Activated naive CD8-positive, alpha-beta T cell treated with anti-CD3 and anti-CD28 coated beads, Interleukin-2, amount 50 U/mL, for 24 hours (primary cell): ENCODE results near the gene LRRFIP1.
"Not testable (repeated sequence)": the region's sequence is repeated elsewhere in the genome, so short reads cannot be mapped to it uniquely, and the experiment has no call there.

Source experiments
- ATAC-seq: fragments of 150-1000 bp; cut with Tn5 transposase; one replicate; pipeline ENCODE4 v1.10.0; 2021
- DNase-seq: peaks from one replicate; pipeline ENCODE4 v3.0.0; 2021
- H3K27ac Mint-ChIP-seq: one replicate; pipeline ENCODE4 v1.8.0; 2021; ENCODE audit warnings: mild to moderate bottlenecking, mixed read lengths
- H3K27me3 Mint-ChIP-seq: one replicate; pipeline ENCODE4 v1.8.0; 2021; ENCODE audit warnings: mixed read lengths
- H3K36me3 Mint-ChIP-seq: one replicate; pipeline ENCODE4 v1.8.0; 2021; ENCODE audit warnings: low read depth, mixed read lengths
- H3K4me1 Mint-ChIP-seq: one replicate; pipeline ENCODE4 v1.8.0; 2021; ENCODE audit warnings: mixed read lengths
- H3K4me3 Mint-ChIP-seq: one replicate; pipeline ENCODE4 v1.8.0; 2021; ENCODE audit warnings: mild to moderate bottlenecking, moderate library complexity, mixed read lengths
- H3K9me3 Mint-ChIP-seq: one replicate; pipeline ENCODE4 v1.8.0; 2021; ENCODE audit warnings: mixed read lengths

The LRRFIP1 gene

GRCh38 chr2:237604391-237604790 lies 23.0 kb upstream of the LRRFIP1 start:
- H3K27me3 Mint-ChIP-seq: no peaks in the 10 kb centered on the region
- ATAC-seq (no peak), DNase-seq (no peak)
- H3K27ac Mint-ChIP-seq: no peak overlapping the region
- H3K4me1 Mint-ChIP-seq: peaks cover 16% of the 10 kb centered on the region
- no peaks in the 10 kb centered on the region for H3K36me3 Mint-ChIP-seq
- H3K4me3 Mint-ChIP-seq: no peak overlapping the region
- no peaks in the 10 kb centered on the region for H3K9me3 Mint-ChIP-seq

DNA sequence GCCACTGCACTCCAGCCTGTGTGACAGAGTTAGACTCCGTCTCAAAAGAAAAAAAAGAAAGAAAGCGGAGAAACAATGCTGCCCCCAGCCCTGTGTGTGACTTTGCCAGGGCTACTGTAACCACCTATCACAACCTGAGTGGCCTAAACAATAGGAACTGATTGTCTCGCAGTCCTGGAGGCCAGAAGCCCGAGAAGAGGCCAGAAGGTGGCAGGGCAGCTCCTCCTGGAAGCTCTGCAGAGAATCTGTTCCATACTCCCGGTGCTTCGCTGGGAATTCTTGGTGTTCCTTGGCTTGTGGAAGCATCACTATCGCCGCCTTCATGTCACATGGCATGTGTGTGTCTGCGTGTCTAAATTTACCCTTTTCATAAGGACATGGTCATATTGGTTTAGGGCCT lies 22.4 kb upstream of the LRRFIP1 start:
- Mint-ChIP-seq H3K27me3 (no peaks in the 10 kb centered on the region), H3K27ac (no peak overlapping the region), H3K36me3 (no peaks in the 10 kb centered on the region), H3K4me1 (peaks cover 16% of the 10 kb centered on the region), H3K4me3 (no peak overlapping the region), H3K9me3 (no peaks in the 10 kb centered on the region)
- ATAC-seq (no peak), DNase-seq (no peak)

- H3K36me3 Mint-ChIP-seq, H3K4me3 Mint-ChIP-seq, H3K27me3 Mint-ChIP-seq, H3K27ac Mint-ChIP-seq, DNase-seq, H3K9me3 Mint-ChIP-seq, ATAC-seq: not testable (repeated sequence)
- H3K4me1 Mint-ChIP-seq: peaks cover 16% of the 10 kb centered on the region
These were observed 20.9 kb upstream of the LRRFIP1 start for GRCh38 chr2:237606522-237606921.

DNA sequence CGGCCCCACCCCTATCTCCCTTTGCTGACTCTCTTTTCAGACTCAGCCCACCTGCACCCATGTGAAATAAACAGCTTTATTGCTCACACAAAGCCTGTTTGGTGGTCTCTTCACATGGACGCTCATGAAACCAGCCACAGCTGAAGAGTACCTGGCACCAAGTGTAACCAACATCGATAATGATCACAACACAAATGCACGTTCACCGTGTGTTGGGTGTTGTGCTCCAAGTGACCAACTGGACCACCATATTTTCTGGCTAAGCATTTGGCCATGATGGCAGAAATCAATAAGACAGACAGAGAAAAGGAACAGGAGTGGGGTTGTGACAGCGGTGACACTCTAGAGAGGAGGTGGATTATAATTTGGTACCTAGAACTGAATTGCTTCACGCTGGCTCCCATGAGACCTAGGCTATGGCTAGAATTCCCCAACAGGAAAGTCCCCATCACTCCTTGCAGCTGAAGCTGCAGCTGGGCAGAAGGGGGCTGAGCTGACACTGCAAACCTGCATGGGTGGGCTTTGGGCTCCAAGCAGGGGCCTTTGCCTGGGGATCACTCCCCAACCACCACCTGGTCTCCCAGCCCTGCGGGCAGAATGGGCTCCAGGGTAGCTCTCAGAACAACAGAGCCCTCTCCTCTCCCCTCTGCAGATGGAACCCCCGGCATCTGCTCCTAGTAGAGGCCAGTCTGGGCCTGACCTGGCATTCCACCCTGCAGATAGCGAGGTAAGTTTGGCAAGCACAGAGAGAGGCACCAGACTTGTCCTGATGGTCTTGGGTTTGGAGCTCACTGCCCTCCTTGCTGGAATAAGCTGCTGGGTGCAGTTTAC lies 14.6 kb upstream of the LRRFIP1 start:
- Mint-ChIP-seq H3K36me3 (no peaks in the 10 kb centered on the region), H3K27me3 (no peaks in the 10 kb centered on the region), H3K9me3 (no peaks in the 10 kb centered on the region), H3K4me1 (peaks cover 24% of the 10 kb centered on the region), H3K27ac (no peak overlapping the region), H3K4me3 (no peak overlapping the region)
- no peak for DNase-seq
- ATAC-seq: no peak

- Mint-ChIP-seq H3K4me3 (no peak overlapping the region), H3K9me3 (no peaks in the 10 kb centered on the region), H3K4me1 (peaks cover 33% of the 10 kb centered on the region), H3K36me3 (no peaks in the 10 kb centered on the region), H3K27me3 (no peaks in the 10 kb centered on the region), H3K27ac (no peak overlapping the region)
- ATAC-seq (no peak), DNase-seq (no peak)
These were observed 13.7 kb upstream of the LRRFIP1 start for GRCh38 chr2:237613679-237614078.

DNA sequence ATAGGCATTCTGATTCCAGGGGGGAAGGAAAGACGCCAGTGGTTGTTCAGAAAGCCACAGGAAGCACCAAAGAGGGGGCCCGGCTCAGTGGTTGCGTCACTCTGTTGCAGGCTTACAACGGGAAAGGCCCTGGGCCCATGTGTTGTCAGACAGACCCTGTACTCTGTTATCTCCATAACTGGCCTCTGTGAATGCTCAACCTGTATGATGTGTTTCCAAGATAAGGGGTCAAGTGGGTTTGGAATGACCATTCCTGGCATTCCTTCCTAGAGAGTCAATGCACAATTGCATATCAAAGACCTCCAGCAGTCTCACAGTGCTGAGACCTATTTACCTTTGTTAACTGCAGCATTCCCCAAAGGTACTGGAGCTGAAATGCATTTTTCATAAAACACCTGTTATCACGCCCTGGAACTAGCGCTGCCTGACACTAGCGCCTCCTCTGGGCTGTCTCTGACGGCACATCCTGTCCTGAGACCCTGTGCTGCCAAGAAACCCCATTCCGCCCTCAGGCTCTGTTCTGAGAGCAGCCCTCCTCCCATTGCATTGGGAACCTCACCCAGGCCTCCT lies 13.2 kb upstream of the LRRFIP1 start:
- H3K36me3 Mint-ChIP-seq: no peaks in the 10 kb centered on the region
- ATAC-seq (no peak), DNase-seq (no peak)
- peaks cover 35% of the 10 kb centered on the region for H3K4me1 Mint-ChIP-seq
- no peak overlapping the region for H3K4me3 Mint-ChIP-seq
- no peaks in the 10 kb centered on the region for H3K9me3 Mint-ChIP-seq
- H3K27me3 Mint-ChIP-seq: no peaks in the 10 kb centered on the region
- no peak overlapping the region for H3K27ac Mint-ChIP-seq

DNA sequence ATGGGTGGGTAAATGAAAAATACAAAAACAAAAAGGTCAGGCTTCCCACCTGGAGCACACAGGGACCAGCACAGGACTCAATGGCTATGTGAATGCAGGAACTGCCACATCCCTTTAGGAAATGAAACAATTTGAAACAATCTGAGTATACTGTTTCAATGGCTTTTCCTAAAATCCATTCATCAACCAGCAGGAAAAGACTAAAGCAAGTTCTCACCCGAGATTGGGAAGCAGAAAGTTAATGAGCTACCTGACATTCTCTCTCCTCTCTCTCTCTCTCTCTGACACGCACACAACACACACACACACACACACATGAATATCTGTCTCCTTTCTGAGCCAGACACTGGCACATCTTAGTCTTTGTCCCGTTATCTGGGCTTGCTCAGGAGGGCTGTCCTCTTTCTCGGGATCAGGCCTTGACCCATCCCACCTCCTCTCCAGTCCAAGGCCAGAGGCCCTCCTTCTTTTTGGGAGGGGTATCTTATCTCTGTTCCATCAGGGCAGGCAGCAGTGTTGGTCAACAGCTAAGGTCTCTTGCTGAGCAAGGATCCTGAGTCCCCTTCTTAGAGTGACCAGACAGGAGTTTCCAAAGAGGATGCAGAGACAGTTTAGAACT lies 11.6 kb upstream of the LRRFIP1 start:
- Mint-ChIP-seq H3K27me3 (no peaks in the 10 kb centered on the region), H3K9me3 (no peaks in the 10 kb centered on the region), H3K27ac (no peak overlapping the region), H3K4me3 (no peak overlapping the region), H3K36me3 (no peaks in the 10 kb centered on the region), H3K4me1 (peaks cover 35% of the 10 kb centered on the region)
- no peak for DNase-seq
- no peak for ATAC-seq

DNA sequence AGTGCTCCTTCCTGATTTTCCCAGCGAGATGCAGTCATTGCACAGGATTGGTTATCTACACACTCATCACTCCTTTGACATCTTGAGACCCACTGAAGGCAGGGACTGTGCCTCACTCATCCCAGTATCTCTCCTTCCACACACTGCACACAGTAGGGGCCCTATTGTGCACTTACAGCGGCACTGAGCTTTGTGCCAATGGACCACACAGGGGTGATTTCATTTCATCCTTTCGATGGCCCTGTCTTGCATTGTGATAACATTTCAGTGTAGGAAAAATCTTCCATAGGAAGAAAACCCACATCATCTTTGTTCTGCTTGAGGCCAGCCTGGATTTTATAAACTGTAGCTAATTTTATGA lies 11.0 kb upstream of the LRRFIP1 start:
- Mint-ChIP-seq H3K4me1 (peaks cover 35% of the 10 kb centered on the region), H3K27me3 (no peaks in the 10 kb centered on the region), H3K36me3 (no peaks in the 10 kb centered on the region), H3K9me3 (no peaks in the 10 kb centered on the region), H3K4me3 (no peak overlapping the region), H3K27ac (no peak overlapping the region)
- ATAC-seq: no peak
- no peak for DNase-seq

GRCh38 chr2:237616734-237617586 lies 10.4 kb upstream of the LRRFIP1 start:
- peaks cover 35% of the 10 kb centered on the region for H3K4me1 Mint-ChIP-seq
- H3K27me3 Mint-ChIP-seq: no peaks in the 10 kb centered on the region
- no peaks in the 10 kb centered on the region for H3K36me3 Mint-ChIP-seq
- peak overlapping the region; percentile 39 for H3K4me3 Mint-ChIP-seq
- H3K27ac Mint-ChIP-seq: peak overlapping the region; percentile 7
- peak; percentile 22 for ATAC-seq
- DNase-seq: no peak
- no peaks in the 10 kb centered on the region for H3K9me3 Mint-ChIP-seq

- Mint-ChIP-seq H3K4me1 (peaks cover 35% of the 10 kb centered on the region), H3K9me3 (no peaks in the 10 kb centered on the region), H3K4me3 (peak overlapping the region; percentile 11), H3K27ac (no peak overlapping the region), H3K27me3 (no peaks in the 10 kb centered on the region), H3K36me3 (no peaks in the 10 kb centered on the region)
- ATAC-seq (no peak), DNase-seq (no peak)
These were observed 9.8 kb upstream of the LRRFIP1 start for GRCh38 chr2:237617587-237617982.

DNA sequence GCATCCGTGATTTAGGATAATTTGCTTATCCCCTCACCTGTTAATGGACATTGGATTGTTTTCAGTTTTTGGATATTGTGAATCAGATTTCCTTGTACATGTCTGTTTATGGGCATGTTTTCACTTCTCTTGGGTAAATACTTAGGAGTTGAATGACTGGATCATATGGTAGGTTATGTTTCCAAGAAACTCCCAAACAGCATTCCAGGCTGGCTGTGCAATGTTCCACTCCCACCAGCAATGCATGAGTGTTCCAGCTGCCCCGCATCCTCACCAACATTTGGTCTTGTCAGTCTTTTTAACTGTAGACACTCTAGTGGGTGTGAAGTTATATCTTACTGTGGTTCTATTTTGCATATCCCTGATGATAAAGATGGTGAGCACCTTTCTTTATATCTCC lies 8.9 kb upstream of the LRRFIP1 start:
- DNase-seq (no peak), ATAC-seq (no peak)
- H3K4me1 Mint-ChIP-seq: peaks cover 35% of the 10 kb centered on the region
- H3K9me3 Mint-ChIP-seq: no peaks in the 10 kb centered on the region
- no peaks in the 10 kb centered on the region for H3K36me3 Mint-ChIP-seq
- no peak overlapping the region for H3K4me3 Mint-ChIP-seq
- no peak overlapping the region for H3K27ac Mint-ChIP-seq
- H3K27me3 Mint-ChIP-seq: no peaks in the 10 kb centered on the region

- Mint-ChIP-seq H3K27ac (no peak overlapping the region), H3K27me3 (peaks cover 23% of the 10 kb centered on the region), H3K9me3 (no peaks in the 10 kb centered on the region), H3K4me1 (peaks cover 7% of the 10 kb centered on the region), H3K4me3 (no peak overlapping the region), H3K36me3 (no peaks in the 10 kb centered on the region)
- ATAC-seq (no peak), DNase-seq (no peak)
These were observed 3.7 kb upstream of the LRRFIP1 start for GRCh38 chr2:237623428-237624403.

GRCh38 chr2:237624565-237624964 lies 2.8 kb upstream of the LRRFIP1 start:
- Mint-ChIP-seq H3K4me3 (no peak overlapping the region), H3K9me3 (no peaks in the 10 kb centered on the region), H3K4me1 (peaks cover 5% of the 10 kb centered on the region), H3K27ac (no peak overlapping the region), H3K36me3 (no peaks in the 10 kb centered on the region), H3K27me3 (peaks cover 25% of the 10 kb centered on the region)
- no peak for DNase-seq
- ATAC-seq: no peak
